Measurements from ENCODE around the gene RBM6. TPM values are rescaled to one million over a fixed set of nuclear protein-coding genes. Genes with fewer than 3 reads are reported as not detected.
"Not testable (repeated sequence)": the region's sequence is repeated elsewhere in the genome, so short reads cannot be mapped to it uniquely, and the experiment has no call there.

Gene RBM6
- total and polyA plus RNA-seq, 2 experiments from 2014 or later: 62.7 to 121 TPM

GRCh38 chr3:50015918-50016317 is 76.0 kb downstream of the RBM6 start:
- Histone ChIP-seq H3K9me3 (ENCODE audit: low read depth) (no peaks in the 10 kb centered on the region), H3K4me1 (ENCODE audit: low read depth) (no peaks in the 10 kb centered on the region), H3K27me3 (no peaks in the 10 kb centered on the region), H3K4me3 (no peak overlapping the region), H3K36me3 (no peaks in the 10 kb centered on the region), H3K27ac (no peak overlapping the region)
- TF ChIP-seq CTCF (IDR thresholded peaks at IDR 0.05; ENCODE audit: low read depth, low read length): no peak
- DNase-seq (ENCODE audit: low read depth in 1 of 2, low spot score in 1 of 2): no peak

GRCh38 chr3:50028346-50028745 is 88.4 kb downstream of the RBM6 start:
- Histone ChIP-seq H3K27me3 (no peaks in the 10 kb centered on the region), H3K27ac (no peak overlapping the region), H3K9me3 (ENCODE audit: low read depth) (no peaks in the 10 kb centered on the region), H3K36me3 (peaks cover 6% of the 10 kb centered on the region), H3K4me1 (ENCODE audit: low read depth) (no peaks in the 10 kb centered on the region), H3K4me3 (no peak overlapping the region)
- DNase-seq (ENCODE audit: low read depth in 1 of 2, low spot score in 1 of 2): peak in 1 of 2 donors; percentile 47
- TF ChIP-seq CTCF (IDR thresholded peaks at IDR 0.05; ENCODE audit: low read depth, low read length): no peak

- H3K4me3 ChIP-seq; H3K27ac ChIP-seq; H3K36me3 ChIP-seq; H3K4me1 ChIP-seq (ENCODE audit: low read depth); DNase-seq (ENCODE audit: low read depth in 1 of 2, low spot score in 1 of 2); H3K27me3 ChIP-seq; H3K9me3 ChIP-seq (ENCODE audit: low read depth): not testable (repeated sequence)
Observed at GRCh38 chr3:50031201-50031600, 91.3 kb downstream of the RBM6 start.

- Histone ChIP-seq H3K9me3 (ENCODE audit: low read depth) (no peaks in the 10 kb centered on the region), H3K36me3 (peaks cover 12% of the 10 kb centered on the region), H3K27me3 (no peaks in the 10 kb centered on the region), H3K4me3 (no peak overlapping the region), H3K4me1 (ENCODE audit: low read depth) (no peaks in the 10 kb centered on the region), H3K27ac (no peak overlapping the region)
- DNase-seq (ENCODE audit: low read depth in 1 of 2, low spot score in 1 of 2): no peak
- TF ChIP-seq CTCF (IDR thresholded peaks at IDR 0.05; ENCODE audit: low read depth, low read length): no peak
Observed at GRCh38 chr3:50044976-50045375, 105.0 kb downstream of the RBM6 start.

GRCh38 chr3:50047426-50047825 is 107.5 kb downstream of the RBM6 start:
- peak overlapping the region; percentile 56 for H3K27ac ChIP-seq
- H3K27me3 ChIP-seq: no peaks in the 10 kb centered on the region
- H3K9me3 ChIP-seq (ENCODE audit: low read depth): no peaks in the 10 kb centered on the region
- H3K4me1 ChIP-seq (ENCODE audit: low read depth): no peaks in the 10 kb centered on the region
- TF ChIP-seq CTCF (IDR thresholded peaks at IDR 0.05; ENCODE audit: low read depth, low read length): no peak
- DNase-seq (ENCODE audit: low read depth in 1 of 2, low spot score in 1 of 2): no peak
- H3K4me3 ChIP-seq: no peak overlapping the region
- H3K36me3 ChIP-seq: peaks cover 15% of the 10 kb centered on the region

- Histone ChIP-seq H3K4me1 (ENCODE audit: low read depth) (no peaks in the 10 kb centered on the region), H3K27me3 (no peaks in the 10 kb centered on the region), H3K27ac (no peak overlapping the region), H3K9me3 (ENCODE audit: low read depth) (no peaks in the 10 kb centered on the region), H3K36me3 (peaks cover 24% of the 10 kb centered on the region), H3K4me3 (no peak overlapping the region)
- DNase-seq (ENCODE audit: low read depth in 1 of 2, low spot score in 1 of 2): peak in 1 of 2 donors; percentile 82
- TF ChIP-seq CTCF (IDR thresholded peaks at IDR 0.05; ENCODE audit: low read depth, low read length): no peak
Observed at GRCh38 chr3:50050361-50050760, 110.4 kb downstream of the RBM6 start.

All from cardiac muscle cell (in vitro differentiated cells and primary cell).